Stomach smooth muscle (tissue), 2 donors: ENCODE measurements around the gene VWA2.
A peak's percentile ranks its signal among the peaks of the same experiment; 100 is the strongest.

Experiments
- H3K27ac ChIP-seq: one replicate; pipeline ENCODE4 v1.7.0; 2013; ENCODE audit warnings: mild to moderate bottlenecking, low read length, inconsistent platforms
- H3K27me3 ChIP-seq, 2 donors: one replicate each; pipeline ENCODE4 v1.7.0; 2013; ENCODE audit warnings: low read length in 2 of 2; ENCODE audit not compliant: insufficient read depth in 2 of 2, control insufficient read depth in 1 of 2
- H3K36me3 ChIP-seq, 2 donors: one replicate each; pipeline ENCODE4 v1.7.0; 2013; ENCODE audit warnings: low read length in 2 of 2; ENCODE audit not compliant: control insufficient read depth in 2 of 2, insufficient read depth in 2 of 2
- H3K4me1 ChIP-seq: one replicate; pipeline ENCODE4 v1.7.0; 2013; ENCODE audit warnings: low read length; ENCODE audit not compliant: control insufficient read depth, insufficient read depth
- H3K4me3 ChIP-seq, 2 donors: one replicate each; pipeline ENCODE4 v1.7.0; 2013; ENCODE audit warnings: low read length in 2 of 2
- H3K9ac ChIP-seq, 2 donors: one replicate each; pipeline ENCODE4 v1.7.0; 2013; ENCODE audit warnings: low read length in 2 of 2, mild to moderate bottlenecking in 1 of 2
- H3K9me3 ChIP-seq, 2 donors: one replicate each; pipeline ENCODE4 v1.7.0; 2013; ENCODE audit warnings: low read length in 2 of 2; ENCODE audit not compliant: control insufficient read depth in 2 of 2
- donor health status: healthy.
- donor health status: Pancreatic carcinoma.

The VWA2 gene

GRCh38 chr10:114294549-114294948, 55.5 kb downstream of the VWA2 start:
- peaks cover 32 to 36% of the 10 kb centered on the region in 2 donors for H3K36me3 ChIP-seq
- H3K4me3 ChIP-seq, result no peak overlapping the region
- H3K27ac ChIP-seq, result no peak overlapping the region

GRCh38 chr10:114295393-114295792, 56.3 kb downstream of the VWA2 start:
- Histone ChIP-seq H3K27ac (no peak overlapping the region), H3K27me3 (no peaks in the 10 kb centered on the region), H3K4me3 (no peak overlapping the region), H3K9me3 (peaks cover 10 to 15% of the 10 kb centered on the region in 2 donors), H3K4me1 (no peaks in the 10 kb centered on the region), H3K36me3 (peaks cover 37 to 38% of the 10 kb centered on the region in 2 donors), H3K9ac (no peak overlapping the region)

More at GRCh38 chr10:114294549-114294948, 55.5 kb downstream of the VWA2 start:
- Histone ChIP-seq H3K27me3 (no peaks in the 10 kb centered on the region), H3K9ac (no peak overlapping the region), H3K9me3 (peaks cover 10 to 15% of the 10 kb centered on the region in 2 donors), H3K4me1 (no peaks in the 10 kb centered on the region)

GRCh38 chr10:114297136-114297705, 58.2 kb downstream of the VWA2 start:
- peaks cover 45 to 49% of the 10 kb centered on the region in 2 donors for H3K36me3 ChIP-seq
- no peak overlapping the region for H3K4me3 ChIP-seq
- peaks cover 10 to 15% of the 10 kb centered on the region in 2 donors for H3K9me3 ChIP-seq
- peaks cover 4% of the 10 kb centered on the region for H3K4me1 ChIP-seq
- no peaks in the 10 kb centered on the region for H3K27me3 ChIP-seq
- H3K27ac ChIP-seq, result no peak overlapping the region
- H3K9ac ChIP-seq, result no peak overlapping the region

- peaks cover 10 to 15% of the 10 kb centered on the region in 2 donors for H3K9me3 ChIP-seq
- no peak overlapping the region for H3K4me3 ChIP-seq
- H3K27ac ChIP-seq, result no peak overlapping the region
- no peak overlapping the region for H3K9ac ChIP-seq
- peaks cover 45 to 49% of the 10 kb centered on the region in 2 donors for H3K36me3 ChIP-seq
- peaks cover 19% of the 10 kb centered on the region for H3K4me1 ChIP-seq
- H3K27me3 ChIP-seq, result no peaks in the 10 kb centered on the region
These were observed 61.1 kb downstream of the VWA2 start for GRCh38 chr10:114300036-114300645.

GRCh38 chr10:114301177-114301576, 62.1 kb downstream of the VWA2 start:
- no peak overlapping the region for H3K27ac ChIP-seq
- peaks cover 36 to 38% of the 10 kb centered on the region in 2 donors for H3K36me3 ChIP-seq

GRCh38 chr10:114301951-114302710, 63.1 kb downstream of the VWA2 start:
- Histone ChIP-seq H3K36me3 (peaks cover 26 to 29% of the 10 kb centered on the region in 2 donors), H3K27ac (no peak overlapping the region), H3K4me1 (peaks cover 22% of the 10 kb centered on the region), H3K9ac (no peak overlapping the region), H3K9me3 (no peaks in the 10 kb centered on the region), H3K4me3 (no peak overlapping the region), H3K27me3 (no peaks in the 10 kb centered on the region)

More at GRCh38 chr10:114301177-114301576, 62.1 kb downstream of the VWA2 start:
- Histone ChIP-seq H3K27me3 (no peaks in the 10 kb centered on the region), H3K9ac (no peak overlapping the region), H3K4me1 (peaks cover 22% of the 10 kb centered on the region), H3K4me3 (no peak overlapping the region), H3K9me3 (peaks cover 3 to 6% of the 10 kb centered on the region in 2 donors)

GRCh38 chr10:114303556-114303955, 64.5 kb downstream of the VWA2 start:
- Histone ChIP-seq H3K9ac (no peak overlapping the region), H3K36me3 (peaks cover 21 to 23% of the 10 kb centered on the region in 2 donors), H3K9me3 (no peaks in the 10 kb centered on the region), H3K27me3 (no peaks in the 10 kb centered on the region), H3K4me1 (peaks cover 23% of the 10 kb centered on the region), H3K27ac (no peak overlapping the region), H3K4me3 (no peak overlapping the region)

GRCh38 chr10:114304017-114304570, 65.0 kb downstream of the VWA2 start:
- H3K4me1 ChIP-seq, result peaks cover 28% of the 10 kb centered on the region
- peak overlapping the region; percentile 67 to 71 for H3K4me3 ChIP-seq
- H3K9me3 ChIP-seq, result no peaks in the 10 kb centered on the region
- peaks cover 18% of the 10 kb centered on the region in 2 donors for H3K36me3 ChIP-seq
- H3K27me3 ChIP-seq, result no peaks in the 10 kb centered on the region
- H3K27ac ChIP-seq, result peak overlapping the region; percentile 19
- peak overlapping the region in 1 of 2 donors; percentile 47 for H3K9ac ChIP-seq

GRCh38 chr10:114304571-114305421, 65.7 kb downstream of the VWA2 start:
- peaks cover 31% of the 10 kb centered on the region for H3K4me1 ChIP-seq
- H3K36me3 ChIP-seq, result peaks cover 15 to 17% of the 10 kb centered on the region in 2 donors
- peak overlapping the region; percentile 67 to 71 for H3K4me3 ChIP-seq
- no peaks in the 10 kb centered on the region for H3K27me3 ChIP-seq
- no peaks in the 10 kb centered on the region for H3K9me3 ChIP-seq
- H3K27ac ChIP-seq, result peak overlapping the region; percentile 19
- H3K9ac ChIP-seq, result no peak overlapping the region

- Histone ChIP-seq H3K9ac (no peak overlapping the region), H3K9me3 (no peaks in the 10 kb centered on the region), H3K4me1 (peaks cover 31% of the 10 kb centered on the region), H3K36me3 (peaks cover 11 to 13% of the 10 kb centered on the region in 2 donors), H3K27ac (no peak overlapping the region), H3K4me3 (no peak overlapping the region), H3K27me3 (no peaks in the 10 kb centered on the region)
These were observed 66.5 kb downstream of the VWA2 start for GRCh38 chr10:114305521-114305925.
